GM21367 (cell line): Measurements from ENCODE around the gene PCSK4.
"Not testable (repeated sequence)": the region's sequence is repeated elsewhere in the genome, so short reads cannot be mapped to it uniquely, and the experiment has no call there.

Source experiments
- ATAC-seq: cut with Tn5 transposase; IDR thresholded peaks from one replicate; pipeline ENCODE4 v1.9.1; 2021; ENCODE audit not compliant: unreplicated experiment

The PCSK4 gene

GRCh38 chr19:1441677-1442438 is 48.3 kb downstream of the PCSK4 start:
- ATAC-seq: no peak

- ATAC-seq: no peak
These were observed 49.1 kb downstream of the PCSK4 start for GRCh38 chr19:1441022-1441426.

GRCh38 chr19:1440418-1440801 is 49.7 kb downstream of the PCSK4 start:
- ATAC-seq: no peak

- not testable (repeated sequence) for ATAC-seq
These were observed 50.4 kb downstream of the PCSK4 start for GRCh38 chr19:1439525-1440417.

GRCh38 chr19:1438933-1439354 is 51.2 kb downstream of the PCSK4 start:
- ATAC-seq: no peak

GRCh38 chr19:1438035-1438932 is 51.9 kb downstream of the PCSK4 start, which contains the start of gene RPS15:
RPS15 (plus strand) TSS chr19:1438396; CDS start chr19:1438426, 30 bp downstream.
- ATAC-seq: peak; percentile 81

- no peak for ATAC-seq
These were observed 52.5 kb downstream of the PCSK4 start for GRCh38 chr19:1437609-1438008.

GRCh38 chr19:1435378-1435989 is 54.7 kb downstream of the PCSK4 start:
- ATAC-seq: no peak

GRCh38 chr19:1434577-1435060 is 55.5 kb downstream of the PCSK4 start:
- ATAC-seq: no peak

GRCh38 chr19:1434040-1434366 is 56.1 kb downstream of the PCSK4 start:
- no peak for ATAC-seq

- no peak for ATAC-seq
These were observed 56.8 kb downstream of the PCSK4 start for GRCh38 chr19:1433119-1434039.

GRCh38 chr19:1432507-1432887 is 57.7 kb downstream of the PCSK4 start:
- ATAC-seq: no peak

GRCh38 chr19:1431759-1432506 is 58.2 kb downstream of the PCSK4 start:
- ATAC-seq: no peak
